Measurements from ENCODE around the gene SMIM7. TPM values are rescaled to one million over a fixed set of nuclear protein-coding genes. Genes with fewer than 3 reads are reported as not detected.

Gene SMIM7
- total and polyA plus RNA-seq, 2 of the 13 experiments (the other 11 are each of a cell fraction or from before 2014, with no cell fraction given): 55.7 to 74.9 TPM

- TF ChIP-seq MXD3 (CRISPR knock-in tag; IDR thresholded peaks at IDR 0.05) (no peak), SP4 (CRISPR knock-in tag; IDR thresholded peaks at IDR 0.05) (no peak), ZNF878 (CRISPR knock-in tag; IDR thresholded peaks at IDR 0.05) (no peak)
Observed at GRCh38 chr19:16623066-16623465, 36.9 kb downstream of the SMIM7 start (continued).

GRCh38 chr19:16621165-16621800, 38.7 kb downstream of the SMIM7 start:
- no peak for TF ChIP-seq GPN1 (CRISPR knock-in tag; IDR thresholded peaks at IDR 0.05; ENCODE audit: borderline replicate concordance)
- TF ChIP-seq ZNF768 (CRISPR knock-in tag; IDR thresholded peaks at IDR 0.05): 0 out of 2 replicates have a peak, but pooled peaks have one; percentile 40
- DNase-seq (ENCODE audit: low spot score): no peak
- peaks cover 37% of the 10 kb centered on the region for H3K4me1 ChIP-seq (ENCODE audit: insufficient read depth, low read length)
- no peak overlapping the region for H3K4me3 ChIP-seq (replicated peaks in 1 of 3; ENCODE audit: insufficient read depth in 1 of 3, low read depth in 2 of 3, low read length in 3 of 3)
- H3K36me3 ChIP-seq (replicated peaks in 1 of 2; ENCODE audit: control insufficient read depth in 1 of 2, insufficient read depth in 2 of 2, low read length in 2 of 2): peaks cover 4 to 25% of the 10 kb centered on the region in 2 experiments; a peak in 3 of 5 replicates
- peaks cover 14% of the 10 kb centered on the region for H4K20me1 ChIP-seq (ENCODE audit: insufficient read depth, low read length)
- H3K79me2 ChIP-seq (ENCODE audit: insufficient read depth, low read length): peaks cover 100% of the 10 kb centered on the region
- intact Hi-C loops (cut with micrococcal nuclease; ENCODE audit: unreplicated experiment): no loop called here
- no TSS peak for BruUV-seq (replicated peaks)
- H3K27ac ChIP-seq (ENCODE audit: extremely low read length, insufficient read depth, low read length): no peak overlapping the region
- in situ Hi-C loops (cut with HindIII; ENCODE audit: extremely low pct_ligation_motif_present, low pct_unique_long_range_greater_than_20kb): no loop called here
- no peak for FAIRE-seq
- H3K9ac ChIP-seq (ENCODE audit: insufficient read depth, low read depth, low read length): no peak overlapping the region
- ChIA-PET CTCF (ENCODE audit: low intra/inter-chr PET ratio, low total read pairs) (no interaction called here), POLR2A (no interaction called here)
- H3K27me3 ChIP-seq (ENCODE audit: control insufficient read depth in 1 of 2, insufficient read depth in 2 of 2, low read length in 2 of 2): no peaks in the 10 kb centered on the region
- H3K9me3 ChIP-seq (ENCODE audit: low read length): no peaks in the 10 kb centered on the region
- 100% methylated on average over 3 of the region's 7 CpGs for WGBS (ENCODE audit: low lambda C conversion rate)
- H2AFZ ChIP-seq (ENCODE audit: low read length): no peak overlapping the region
- no peak for ATAC-seq
- H3K4me2 ChIP-seq (ENCODE audit: low read depth, low read length): no peak overlapping the region

GRCh38 chr19:16620584-16620983, 39.4 kb downstream of the SMIM7 start:
- in situ Hi-C loops (cut with HindIII; ENCODE audit: extremely low pct_ligation_motif_present, low pct_unique_long_range_greater_than_20kb): no loop called here
- ATAC-seq: no peak
- no peaks in the 10 kb centered on the region for H3K9me3 ChIP-seq (ENCODE audit: low read length)
- no peak for FAIRE-seq
- peaks cover 30% of the 10 kb centered on the region for H3K4me1 ChIP-seq (ENCODE audit: insufficient read depth, low read length)
- H3K27ac ChIP-seq (ENCODE audit: extremely low read length, insufficient read depth, low read length): no peak overlapping the region
- no TSS peak for BruUV-seq (replicated peaks)
- ChIA-PET CTCF (ENCODE audit: low intra/inter-chr PET ratio, low total read pairs) (no interaction called here), POLR2A (no interaction called here)
- TF ChIP-seq NR2C2 (CRISPR knock-in tag; IDR thresholded peaks at IDR 0.05; ENCODE audit: borderline replicate concordance) (no peak), MAFF (IDR thresholded peaks at IDR 0.05; ENCODE audit: low read depth, low read length) (0 out of 2 replicates have a peak, but pooled peaks have one; percentile 26), CEBPB (IDR thresholded peaks at IDR 0.05; ENCODE audit: borderline replicate concordance, low read depth, low read length) (no peak), SKI (IDR thresholded peaks at IDR 0.05; ENCODE audit: partially characterized antibody) (no peak), MAFK (conservative IDR thresholded peaks at IDR 0.05 in 1 of 2, IDR thresholded peaks at IDR 0.05 in 1 of 2; ENCODE audit: low read length in 2 of 2) (peak; percentile 50 to 70; a peak in 3 of 4 replicates), ZBTB8A (CRISPR knock-in tag; IDR thresholded peaks at IDR 0.05; ENCODE audit: borderline replicate concordance, low read depth) (no peak)
- intact Hi-C loops (cut with micrococcal nuclease; ENCODE audit: unreplicated experiment): no loop called here
- H3K36me3 ChIP-seq (replicated peaks in 1 of 2; ENCODE audit: control insufficient read depth in 1 of 2, insufficient read depth in 2 of 2, low read length in 2 of 2): peaks cover 4 to 25% of the 10 kb centered on the region in 2 experiments; a peak in 3 of 5 replicates
- peaks cover 12% of the 10 kb centered on the region for H4K20me1 ChIP-seq (ENCODE audit: insufficient read depth, low read length)
- peaks cover 100% of the 10 kb centered on the region for H3K79me2 ChIP-seq (ENCODE audit: insufficient read depth, low read length)
- no peak overlapping the region for H3K4me2 ChIP-seq (ENCODE audit: low read depth, low read length)
- WGBS (ENCODE audit: low lambda C conversion rate): 78% methylated on average over 3 of the region's 3 CpGs
- no peak overlapping the region for H3K4me3 ChIP-seq (replicated peaks in 1 of 3; ENCODE audit: insufficient read depth in 1 of 3, low read depth in 2 of 3, low read length in 3 of 3)
- no peak for DNase-seq (ENCODE audit: low spot score)
- H3K27me3 ChIP-seq (ENCODE audit: control insufficient read depth in 1 of 2, insufficient read depth in 2 of 2, low read length in 2 of 2): no peaks in the 10 kb centered on the region
- no peak overlapping the region for H3K9ac ChIP-seq (ENCODE audit: insufficient read depth, low read depth, low read length)
- H2AFZ ChIP-seq (ENCODE audit: low read length): no peak overlapping the region
